ENCODE data around the gene ELAVL2.
"Not testable (repeated sequence)": the region's sequence is repeated elsewhere in the genome, so short reads cannot be mapped to it uniquely, and the experiment has no call there.

Gene ELAVL2

DNA sequence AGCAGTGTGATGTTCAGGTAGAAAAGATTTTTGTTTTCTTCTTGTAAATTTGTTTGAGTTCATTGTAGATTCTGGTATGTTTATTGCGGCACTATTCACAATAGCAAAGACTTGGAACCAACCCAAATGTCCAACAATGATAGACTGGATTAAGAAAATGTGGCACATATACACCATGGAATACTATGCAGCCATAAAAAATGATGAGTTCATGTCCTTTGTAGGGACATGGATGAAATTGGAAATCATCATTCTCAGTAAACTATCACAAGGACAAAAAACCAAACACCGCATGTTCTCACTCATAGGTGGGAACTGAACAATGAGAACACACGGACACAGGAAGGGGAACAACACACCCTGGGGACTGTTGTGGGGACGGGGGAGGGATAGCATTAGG is 103.0 kb downstream of the ELAVL2 start:
- DNase-seq (ENCODE audit: low read depth in 2 of 2), result not testable (repeated sequence)

DNA sequence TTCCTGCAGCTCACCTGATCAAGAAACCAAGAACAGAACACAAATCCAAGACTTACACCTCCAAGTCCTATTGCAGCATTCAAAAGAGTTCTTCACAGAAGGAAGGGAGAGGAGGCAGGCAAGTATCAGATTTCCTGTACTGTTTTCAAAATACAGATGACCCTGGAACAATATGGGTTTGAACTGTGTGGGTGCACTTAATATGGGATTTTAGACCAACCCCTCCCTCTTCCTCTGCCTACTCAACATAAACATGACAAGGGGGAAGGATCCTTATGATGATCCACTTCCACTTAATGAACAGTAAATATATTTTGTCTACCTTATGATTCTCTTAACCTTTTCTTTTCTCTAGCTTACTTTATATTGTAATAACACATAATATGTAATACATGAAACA is 104.6 kb downstream of the ELAVL2 start:
- DNase-seq (ENCODE audit: low read depth in 2 of 2), result no peak

DNA sequence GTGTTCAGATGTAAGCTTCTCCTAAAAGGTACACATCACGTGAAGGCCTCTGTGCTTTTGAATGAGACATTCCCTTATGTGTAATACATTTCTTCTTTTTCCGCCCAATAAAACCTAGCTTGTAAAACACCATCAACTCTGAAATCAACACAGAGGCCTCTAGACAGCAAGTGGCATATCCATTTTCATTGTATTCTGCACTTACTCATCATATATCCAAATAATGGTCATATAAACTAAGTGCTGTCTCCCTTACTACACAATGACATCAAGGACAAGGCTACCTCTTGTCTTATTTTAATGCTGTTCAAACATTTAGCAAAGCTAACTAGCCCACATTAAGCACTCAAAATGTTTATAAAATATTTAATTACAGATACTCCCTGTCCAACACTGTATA is 108.5 kb downstream of the ELAVL2 start:
- no peak for DNase-seq (ENCODE audit: low read depth in 2 of 2)

DNA sequence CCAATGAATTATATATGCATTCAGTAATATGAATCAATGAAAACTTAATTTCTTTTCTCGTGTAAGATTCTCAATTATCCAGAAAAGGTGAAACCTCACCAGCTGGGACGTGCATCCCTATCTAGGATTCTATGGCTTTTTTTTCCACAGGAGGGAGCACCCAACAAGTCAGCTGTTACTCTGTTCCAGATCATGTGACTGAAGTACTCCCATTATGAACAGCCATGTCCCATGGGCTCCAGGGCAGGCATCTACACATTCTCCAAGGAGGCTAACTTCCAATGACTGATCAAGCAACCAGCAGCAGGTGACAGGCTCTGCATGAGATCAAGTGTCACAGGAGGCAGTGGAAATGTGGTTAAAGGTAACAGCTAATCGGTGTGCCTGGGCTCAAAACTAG is 118.8 kb downstream of the ELAVL2 start:
- DNase-seq (ENCODE audit: low read depth in 2 of 2), result no peak

DNA sequence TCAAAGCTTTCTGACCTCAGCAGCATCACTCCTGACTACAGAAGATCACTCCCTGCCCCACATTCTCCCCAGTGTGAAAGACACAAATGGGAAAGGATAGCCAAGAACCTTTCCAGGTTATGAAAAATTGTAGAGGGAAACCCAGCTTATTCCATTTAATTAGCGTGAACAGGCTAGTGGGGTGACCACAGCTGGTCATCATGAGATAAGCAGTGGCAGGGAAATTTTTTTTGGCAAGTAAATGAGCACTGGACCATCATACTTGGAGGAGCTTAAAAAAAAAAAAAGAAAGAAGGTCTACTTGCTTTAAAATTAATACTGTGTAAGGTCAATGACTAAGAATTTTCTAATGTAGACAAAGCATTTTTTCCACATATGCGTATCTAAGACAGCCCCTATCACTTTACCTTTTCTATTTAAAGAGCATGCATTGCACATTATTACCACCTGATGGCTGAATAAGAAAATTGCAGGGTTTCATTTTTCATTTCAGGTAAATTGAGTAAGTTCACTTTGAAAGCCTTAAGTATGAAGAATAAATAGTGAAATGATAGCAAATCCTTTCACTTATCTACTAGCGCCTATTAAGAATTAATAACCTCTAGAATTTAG is 123.6 kb downstream of the ELAVL2 start:
- DNase-seq (ENCODE audit: low read depth in 2 of 2), result no peak

GRCh38 chr9:23701291-23701690 is 124.7 kb downstream of the ELAVL2 start:
- no peak for DNase-seq (ENCODE audit: low read depth in 2 of 2)

DNA sequence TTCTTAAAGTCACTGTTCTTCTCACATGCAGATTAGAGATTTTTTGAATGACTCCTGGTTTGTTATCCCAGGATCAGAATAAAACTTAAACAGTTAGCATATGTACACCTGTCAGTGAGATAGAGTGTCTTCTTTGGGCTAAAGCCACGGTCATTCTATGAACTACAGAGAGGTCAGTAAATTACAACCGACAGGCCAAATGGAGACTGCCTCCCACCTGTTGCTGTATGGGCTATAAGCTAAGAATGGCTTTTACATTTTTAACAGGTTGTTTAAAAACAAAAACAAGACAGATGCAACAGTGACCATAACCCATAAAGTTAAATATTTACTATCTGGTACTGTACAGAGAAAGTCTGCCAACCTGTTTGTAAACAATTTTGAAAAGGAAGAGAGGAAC is 125.7 kb downstream of the ELAVL2 start:
- no peak for DNase-seq (ENCODE audit: low read depth in 2 of 2)

- DNase-seq (ENCODE audit: low read depth in 2 of 2), result no peak
Observed at GRCh38 chr9:23698161-23698560, 127.9 kb downstream of the ELAVL2 start.

- no peak for DNase-seq (ENCODE audit: low read depth in 2 of 2)
Observed at GRCh38 chr9:23695572-23695971, 130.5 kb downstream of the ELAVL2 start.

DNA sequence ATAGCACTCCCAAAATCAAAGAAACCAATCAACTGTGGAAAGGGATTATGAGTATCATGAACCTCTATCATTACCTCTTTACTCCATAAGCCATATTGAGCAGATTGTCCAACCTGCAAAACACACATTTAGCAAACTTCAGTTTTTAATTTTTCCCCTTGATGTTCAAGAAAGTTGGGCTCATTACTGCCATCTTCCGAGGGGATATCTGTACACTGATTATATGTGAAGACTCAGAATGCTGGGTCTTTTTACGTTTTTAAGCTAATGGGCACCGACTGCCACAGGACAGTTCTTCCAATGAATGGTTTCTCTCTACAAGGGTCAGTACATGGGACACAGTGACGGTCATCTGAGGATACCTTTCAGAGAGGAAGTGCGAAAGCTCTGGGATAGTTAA is 132.7 kb downstream of the ELAVL2 start:
- DNase-seq (ENCODE audit: low read depth in 2 of 2), result no peak

DNA sequence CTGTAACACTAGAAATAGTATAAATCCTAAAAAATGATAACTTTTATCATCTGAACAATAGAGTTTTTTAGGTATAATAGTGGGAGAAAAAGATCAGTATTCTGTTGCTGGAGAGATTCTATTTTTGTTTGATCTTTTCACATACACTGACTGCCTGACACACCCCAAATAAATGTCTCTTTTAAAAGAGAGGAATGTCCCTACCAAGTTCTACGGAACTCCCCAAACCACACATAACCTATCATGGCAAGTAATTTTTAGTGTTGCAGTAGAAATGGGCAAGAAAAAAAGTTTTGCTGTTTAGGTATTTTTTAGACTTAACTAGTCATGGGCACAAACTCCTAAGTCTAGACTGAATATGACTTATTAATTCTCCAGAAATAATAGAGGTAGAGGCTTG is 139.1 kb downstream of the ELAVL2 start:
- DNase-seq (ENCODE audit: low read depth in 2 of 2), result no peak

DNA sequence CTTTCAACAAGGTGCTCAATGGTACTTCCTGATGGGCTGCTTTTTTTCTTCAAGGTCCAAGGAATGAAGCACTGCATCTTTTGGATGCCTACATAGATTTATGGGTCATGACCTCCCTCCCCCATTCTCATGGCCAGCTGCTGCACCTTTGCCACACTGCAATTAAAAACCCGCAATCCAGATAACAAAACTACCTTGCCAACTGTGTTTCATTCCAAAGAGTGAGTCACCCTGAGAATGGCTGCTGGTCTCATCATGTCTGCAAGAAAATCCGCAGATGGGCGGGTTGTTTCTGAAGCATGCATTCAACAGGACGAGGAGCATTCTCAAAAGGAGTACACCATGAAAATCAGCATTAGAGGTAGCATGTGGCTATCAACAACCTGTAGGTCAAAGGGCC is 139.8 kb downstream of the ELAVL2 start:
- DNase-seq (ENCODE audit: low read depth in 2 of 2), result no peak

- no peak for DNase-seq (ENCODE audit: low read depth in 2 of 2)
Observed at GRCh38 chr9:23683611-23684061, 142.4 kb downstream of the ELAVL2 start.

GRCh38 chr9:23682891-23683431 is 143.1 kb downstream of the ELAVL2 start:
- no peak for DNase-seq (ENCODE audit: low read depth in 2 of 2)

DNA sequence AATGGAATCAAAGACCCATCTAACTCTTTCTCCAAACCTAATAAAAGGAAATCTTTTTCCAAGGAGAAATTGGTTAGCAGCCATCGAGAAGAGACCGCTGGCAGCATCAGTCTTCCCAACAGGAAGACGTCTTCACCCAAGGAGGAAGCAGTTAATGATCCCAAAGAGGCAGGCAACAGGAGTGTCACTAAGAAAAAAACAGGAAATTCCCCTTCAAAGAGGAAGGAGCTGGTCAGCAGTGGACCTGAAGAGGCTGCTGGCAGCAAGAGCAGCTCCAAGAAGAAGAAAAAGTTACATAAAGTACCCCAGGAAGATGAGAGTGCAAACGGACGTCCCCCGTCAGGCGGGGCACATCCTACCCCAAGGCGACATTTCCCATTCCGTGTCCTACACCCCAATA is 143.7 kb downstream of the ELAVL2 start:
- DNase-seq (ENCODE audit: low read depth in 2 of 2), result no peak

- no peak for DNase-seq (ENCODE audit: low read depth in 2 of 2)
Observed at GRCh38 chr9:23677446-23677845, 148.6 kb downstream of the ELAVL2 start.

- no peak for DNase-seq (ENCODE audit: low read depth in 2 of 2)
Observed at GRCh38 chr9:23674016-23674585, 151.9 kb downstream of the ELAVL2 start.

DNA sequence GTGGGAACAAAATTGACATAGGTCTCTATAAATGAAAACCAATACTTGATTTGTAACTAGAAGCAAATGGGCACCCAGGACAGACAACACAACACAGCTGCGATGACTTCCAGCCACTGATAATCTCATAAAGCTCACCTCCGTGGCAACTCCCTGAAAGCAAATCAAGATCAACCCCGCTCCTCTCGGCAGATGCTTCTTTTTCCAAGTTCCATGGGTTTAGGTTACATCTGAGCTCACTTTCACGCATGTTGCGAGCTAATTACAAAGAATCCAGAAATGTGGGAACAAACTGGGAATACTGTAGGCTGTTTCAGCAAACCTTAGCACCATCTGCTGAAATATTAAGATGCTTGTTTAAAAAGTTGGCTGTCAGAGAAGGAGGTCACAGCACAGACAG is 153.9 kb downstream of the ELAVL2 start:
- DNase-seq (ENCODE audit: low read depth in 2 of 2), result no peak

- DNase-seq (ENCODE audit: low read depth in 2 of 2), result no peak
Observed at GRCh38 chr9:23669776-23670175, 156.3 kb downstream of the ELAVL2 start.

DNA sequence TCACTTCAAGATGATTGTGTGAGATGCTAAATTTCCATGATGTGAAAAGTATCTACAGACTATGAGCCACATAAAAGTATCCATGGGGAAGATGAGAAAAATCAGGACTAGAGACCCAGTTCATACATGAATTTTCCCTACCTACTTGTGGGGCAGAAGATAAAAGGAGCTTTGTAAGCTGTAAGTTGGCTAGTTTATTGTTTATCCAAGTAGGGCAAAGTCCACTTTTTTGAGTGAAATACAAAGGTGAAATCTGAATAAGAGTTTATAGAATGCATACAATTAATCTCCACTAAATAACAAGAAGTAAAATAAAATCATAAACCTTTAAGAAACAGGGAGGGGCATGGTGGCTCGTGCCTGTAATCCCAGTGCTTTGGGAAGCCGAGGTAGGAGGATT is 160.4 kb downstream of the ELAVL2 start:
- no peak for DNase-seq (ENCODE audit: low read depth in 2 of 2)

DNA sequence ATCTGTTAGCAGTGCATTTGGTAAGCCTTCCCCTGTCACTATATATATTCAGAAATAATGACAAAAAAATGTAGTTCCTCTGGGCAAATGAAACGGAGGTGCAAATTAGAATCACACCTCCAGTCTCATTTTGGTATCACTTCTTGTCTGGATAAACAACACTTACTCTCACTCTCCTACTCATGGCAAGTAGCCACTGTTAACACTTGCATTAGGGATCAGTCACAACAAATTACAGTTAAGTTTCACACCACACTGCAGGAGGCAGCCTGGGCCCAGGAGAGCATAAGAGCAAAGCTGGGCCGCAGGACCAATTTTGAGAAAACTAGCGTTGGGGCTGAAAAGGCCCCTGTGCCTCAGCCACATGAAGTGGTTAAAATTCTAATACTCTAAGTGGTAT is 161.0 kb downstream of the ELAVL2 start:
- no peak for DNase-seq (ENCODE audit: low read depth in 2 of 2)

DNA sequence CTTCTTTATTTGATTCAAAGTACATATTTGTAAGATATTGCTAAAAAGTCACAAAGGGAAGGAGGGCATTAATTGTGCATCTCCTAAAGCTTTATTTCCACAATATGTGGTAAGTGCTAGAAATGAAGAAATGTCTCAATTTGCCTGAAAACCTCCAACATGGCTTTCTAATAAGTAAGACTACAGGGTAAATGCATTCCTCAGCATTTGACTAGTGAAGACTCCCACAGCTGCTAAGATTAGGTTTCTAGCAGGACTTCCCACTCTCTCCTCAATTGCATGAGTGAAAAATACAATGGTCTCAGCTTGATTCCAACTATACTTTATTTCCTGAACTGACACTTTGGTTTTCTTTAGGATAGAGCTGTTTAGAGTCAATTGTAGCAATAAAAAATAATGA is 162.1 kb downstream of the ELAVL2 start:
- DNase-seq (ENCODE audit: low read depth in 2 of 2), result no peak

- DNase-seq (ENCODE audit: low read depth in 2 of 2), result no peak
Observed at GRCh38 chr9:23663536-23663935, 162.5 kb downstream of the ELAVL2 start.

- no peak for DNase-seq (ENCODE audit: low read depth in 2 of 2)
Observed at GRCh38 chr9:23663125-23663524, 162.9 kb downstream of the ELAVL2 start.
